BJ (cell line): ENCODE measurements around the gene C1QTNF3. TPM values are rescaled to one million over a fixed set of nuclear protein-coding genes. Genes with fewer than 3 reads are reported as not detected.

Experiments
- CTCF ChIA-PET: fragments of 350-600 bp; formaldehyde crosslinking; extraction: SDS; loops from one replicate; lab custom pipeline; 2021; ENCODE audit warnings: antibody characterized with exemption, inconsistent platforms; lab: Yijun Ruan, JAX
- POLR2A ChIA-PET: fragments of 300-600 bp; sonication (Branson Sonifier 250); formaldehyde crosslinking; extraction: SDS; loops from one replicate; lab custom pipeline; 2021; ENCODE audit warnings: antibody characterized with exemption; lab: Charles Lee
- DNase-seq: peaks from one replicate; pipeline ENCODE4 v3.0.0-alpha.2; 2011; ENCODE audit warnings: low read depth
- H3K27me3 ChIP-seq: 2 replicates; pipeline ENCODE4 v1.6.0; 2011; ENCODE audit warnings: low read length; ENCODE audit not compliant: control insufficient read depth, insufficient read depth
- H3K36me3 ChIP-seq: 2 replicates; pipeline ENCODE4 v1.5.1; 2011; ENCODE audit warnings: low read length; ENCODE audit not compliant: control insufficient read depth, insufficient read depth
- H3K4me3 ChIP-seq: 2 replicates; pipeline ENCODE4 v1.5.1; 2011; ENCODE audit warnings: low read depth, mild to moderate bottlenecking, control low read depth, low read length
- polyA plus RNA-seq: library from polyadenylated mRNA; depleted of rRNA; stranded (reverse); fragments of >200 nt; gene quantifications from 2 replicates; pipeline ENCODE4 v1.2.3, GENCODE V29; 2011
- TF ChIP-seq, protein P1 (sequence below): IDR thresholded peaks from 2 replicates; pipeline ENCODE4 v1.5.1; 2011; ENCODE audit warnings: low read depth, mild to moderate bottlenecking, control low read depth, inconsistent platforms, low read length, moderate library complexity; ENCODE audit not compliant: insufficient read depth

Gene C1QTNF3
- polyA plus RNA-seq, 1 experiment, result 1.8 TPM

DNA sequence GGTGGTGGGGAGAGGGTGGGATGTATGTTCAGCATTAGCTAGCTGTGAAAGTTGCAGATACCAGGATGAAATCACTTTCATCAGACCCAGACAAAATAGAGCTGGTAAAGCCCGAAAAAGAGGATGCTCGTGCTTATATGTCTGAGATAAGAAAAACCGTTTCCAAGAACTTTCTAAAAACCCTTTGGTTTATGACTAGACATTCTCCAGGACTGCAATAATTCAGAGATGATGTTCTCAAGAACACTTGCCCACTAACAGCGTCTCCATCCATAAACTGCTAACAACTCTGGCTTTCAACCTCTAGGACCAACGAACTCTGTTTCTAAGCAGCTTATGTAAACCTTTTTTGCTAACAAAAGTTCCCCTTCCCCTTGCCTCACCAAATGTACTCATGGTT, 26.8 kb downstream of the C1QTNF3 start:
- Histone ChIP-seq H3K27me3 (no peaks in the 10 kb centered on the region), H3K36me3 (no peaks in the 10 kb centered on the region), H3K4me3 (no peak overlapping the region)
- TF ChIP-seq, protein P1, sequence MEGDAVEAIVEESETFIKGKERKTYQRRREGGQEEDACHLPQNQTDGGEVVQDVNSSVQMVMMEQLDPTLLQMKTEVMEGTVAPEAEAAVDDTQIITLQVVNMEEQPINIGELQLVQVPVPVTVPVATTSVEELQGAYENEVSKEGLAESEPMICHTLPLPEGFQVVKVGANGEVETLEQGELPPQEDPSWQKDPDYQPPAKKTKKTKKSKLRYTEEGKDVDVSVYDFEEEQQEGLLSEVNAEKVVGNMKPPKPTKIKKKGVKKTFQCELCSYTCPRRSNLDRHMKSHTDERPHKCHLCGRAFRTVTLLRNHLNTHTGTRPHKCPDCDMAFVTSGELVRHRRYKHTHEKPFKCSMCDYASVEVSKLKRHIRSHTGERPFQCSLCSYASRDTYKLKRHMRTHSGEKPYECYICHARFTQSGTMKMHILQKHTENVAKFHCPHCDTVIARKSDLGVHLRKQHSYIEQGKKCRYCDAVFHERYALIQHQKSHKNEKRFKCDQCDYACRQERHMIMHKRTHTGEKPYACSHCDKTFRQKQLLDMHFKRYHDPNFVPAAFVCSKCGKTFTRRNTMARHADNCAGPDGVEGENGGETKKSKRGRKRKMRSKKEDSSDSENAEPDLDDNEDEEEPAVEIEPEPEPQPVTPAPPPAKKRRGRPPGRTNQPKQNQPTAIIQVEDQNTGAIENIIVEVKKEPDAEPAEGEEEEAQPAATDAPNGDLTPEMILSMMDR, result no peak
- CTCF ChIA-PET, result no interaction called here
- DNase-seq, result no peak
- POLR2A ChIA-PET, result no interaction called here

DNA sequence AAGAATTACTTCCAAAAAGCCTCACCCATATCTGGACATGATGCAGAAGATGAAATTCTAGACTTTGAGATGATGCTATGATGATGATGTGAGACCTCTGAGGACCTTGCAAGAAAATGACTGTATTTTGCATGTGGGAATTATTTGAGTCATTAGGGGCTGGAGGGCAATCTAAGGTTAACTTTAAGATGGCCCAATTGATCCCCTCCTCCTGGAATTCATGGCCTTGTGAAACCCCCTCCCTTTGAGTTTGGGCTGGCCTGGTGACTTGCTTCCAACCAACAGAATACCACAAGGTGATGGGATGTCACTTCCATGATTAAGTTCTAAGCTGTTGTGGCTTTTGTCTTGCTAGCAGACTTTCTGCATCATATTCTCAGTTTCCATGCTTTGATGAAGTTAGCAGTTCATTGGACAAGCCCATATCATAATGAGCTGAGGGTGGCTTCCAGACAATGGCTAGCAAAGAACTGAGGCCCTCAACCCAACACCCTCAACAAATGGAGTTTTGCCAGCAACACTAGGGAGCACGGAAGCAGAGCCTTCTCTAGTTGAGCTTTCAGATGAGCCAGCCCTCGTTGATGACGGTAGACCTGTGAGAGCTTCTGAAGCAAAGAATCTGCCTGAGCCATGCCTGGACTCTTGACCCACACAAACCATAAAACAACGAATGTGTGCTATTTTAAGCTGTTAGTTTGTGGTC, 27.7 kb downstream of the C1QTNF3 start:
- POLR2A ChIA-PET, result no interaction called here
- Histone ChIP-seq H3K27me3 (no peaks in the 10 kb centered on the region), H3K4me3 (no peak overlapping the region), H3K36me3 (no peaks in the 10 kb centered on the region)
- TF ChIP-seq, protein P1, result no peak
- DNase-seq, result no peak
- CTCF ChIA-PET, result no interaction called here

DNA sequence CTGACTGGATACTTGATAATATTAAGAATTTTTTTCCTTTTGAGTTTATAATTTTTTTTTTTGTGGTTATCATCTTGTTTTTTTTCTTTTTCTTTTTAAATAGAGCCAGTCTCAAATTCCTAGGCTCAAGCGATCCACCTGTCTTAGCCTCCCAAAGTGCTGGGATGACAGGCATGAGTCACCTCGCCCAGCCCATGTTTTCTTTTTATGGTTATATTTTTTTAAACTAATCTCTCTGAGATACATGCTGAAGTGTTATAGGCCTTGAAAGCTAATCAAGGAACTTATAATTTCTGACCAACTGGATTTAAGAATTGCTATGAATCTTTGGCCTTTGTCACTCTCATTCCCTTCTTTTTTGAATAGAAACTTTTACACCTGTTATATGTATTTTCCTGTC, 28.4 kb downstream of the C1QTNF3 start:
- ChIA-PET POLR2A (no interaction called here), CTCF (no interaction called here)
- Histone ChIP-seq H3K4me3 (no peak overlapping the region), H3K36me3 (no peaks in the 10 kb centered on the region), H3K27me3 (no peaks in the 10 kb centered on the region)
- TF ChIP-seq, protein P1, result no peak
- no peak for DNase-seq

DNA sequence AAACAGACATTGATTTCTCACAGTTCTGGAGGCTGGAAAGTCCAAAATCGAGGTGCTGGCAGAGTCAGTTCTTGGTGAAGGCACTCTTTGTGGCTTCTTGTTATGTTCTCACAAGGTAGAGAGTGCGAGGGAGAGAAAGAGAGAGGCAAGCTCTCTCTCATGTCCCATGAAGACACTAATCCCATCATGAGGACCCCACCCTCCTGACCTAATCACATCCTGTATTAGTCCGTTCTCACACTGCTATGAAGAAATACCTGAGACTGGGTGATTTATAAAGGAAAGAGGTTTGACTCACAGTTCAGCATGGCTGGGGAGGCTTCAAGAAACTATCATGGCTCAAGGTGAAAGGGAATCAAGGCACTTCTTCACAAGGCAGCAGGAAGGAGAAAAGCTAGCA, 29.5 kb downstream of the C1QTNF3 start:
- H3K4me3 ChIP-seq, result no peak overlapping the region
- H3K36me3 ChIP-seq, result no peaks in the 10 kb centered on the region
- DNase-seq, result no peak
- ChIA-PET POLR2A (no interaction called here), CTCF (interaction anchor here (1.9 kb wide), 1 partner anchor 41 kb away, joined by 4 read pairs; no protein-coding TSS in a partner anchor)
- TF ChIP-seq, protein P1, result no peak
- no peaks in the 10 kb centered on the region for H3K27me3 ChIP-seq

DNA sequence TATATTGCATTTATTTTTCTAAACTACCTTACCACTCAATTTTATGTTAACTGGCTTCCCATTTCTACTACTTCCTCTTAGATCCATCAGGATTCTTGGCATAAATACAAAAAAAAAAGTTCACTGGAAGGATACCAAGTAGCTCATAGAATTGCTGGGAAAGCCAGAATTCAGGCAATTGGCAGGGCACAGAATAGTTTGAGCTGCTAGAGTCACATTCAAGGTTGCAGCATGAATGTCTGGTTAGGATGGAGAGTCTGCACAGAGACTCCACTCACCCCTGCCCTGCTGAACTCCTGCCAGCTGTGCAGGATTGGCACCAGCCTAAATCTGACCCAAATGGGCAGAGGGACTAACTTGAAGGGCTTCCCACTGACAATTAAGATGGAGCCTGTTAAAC, 30.2 kb downstream of the C1QTNF3 start:
- H3K36me3 ChIP-seq, result no peaks in the 10 kb centered on the region
- CTCF ChIA-PET, result interaction anchor here (0.6 to 1.9 kb wide), 4 partner anchors 15 to 1088 kb away, joined by 3 to 7 read pairs (median 4); no protein-coding TSS in a partner anchor
- TF ChIP-seq, protein P1, result no peak
- no peaks in the 10 kb centered on the region for H3K27me3 ChIP-seq
- no peak for DNase-seq
- H3K4me3 ChIP-seq, result no peak overlapping the region
- POLR2A ChIA-PET, result interaction anchor here (0.6 kb wide), 1 partner anchor 68 kb away, joined by 3 read pairs; no protein-coding TSS in a partner anchor
